AG09319 (cell line): ENCODE measurements around the gene NCLN.

ENCODE experiments used
- DNase-seq: peaks from one replicate; pipeline ENCODE4 v3.0.0-alpha.2; 2010; ENCODE audit warnings: low read depth; ENCODE audit errors: extremely low read depth
- CTCF ChIP-seq: IDR thresholded peaks from 2 replicates; pipeline ENCODE4 v1.5.1; 2011; ENCODE audit warnings: low read depth, mild to moderate bottlenecking, inconsistent platforms, low read length, moderate library complexity

Gene NCLN

GRCh38 chr19:3207461-3208242 is 21.9 kb downstream of the NCLN start:
- TF ChIP-seq CTCF, result no peak
- no peak for DNase-seq

- TF ChIP-seq CTCF, result no peak
- no peak for DNase-seq
Observed at GRCh38 chr19:3208317-3209207, 22.8 kb downstream of the NCLN start.

GRCh38 chr19:3210347-3211017 is 24.8 kb downstream of the NCLN start:
- peak; percentile 61 for TF ChIP-seq CTCF

GRCh38 chr19:3211191-3211590 is 25.5 kb downstream of the NCLN start:
- DNase-seq, result no peak
- no peak for TF ChIP-seq CTCF

More at GRCh38 chr19:3210347-3211017, 24.8 kb downstream of the NCLN start:
- no peak for DNase-seq

- TF ChIP-seq CTCF, result no peak
Observed at GRCh38 chr19:3213159-3213558, 27.4 kb downstream of the NCLN start.

GRCh38 chr19:3216874-3217273 is 31.1 kb downstream of the NCLN start:
- no peak for DNase-seq
- no peak for TF ChIP-seq CTCF

More at GRCh38 chr19:3213159-3213558, 27.4 kb downstream of the NCLN start:
- no peak for DNase-seq
